Esophagus muscularis mucosa (tissue), 4 donors: ENCODE data around the gene CORO6.

Experiments
- EP300 ChIP-seq: sonication (generic); formaldehyde crosslinking; IDR thresholded peaks from one replicate; pipeline ENCODE4 v1.6.1; 2017; ENCODE audit warnings: antibody characterized with exemption
- POLR2AphosphoS5 ChIP-seq, 2 donors: sonication (generic); formaldehyde crosslinking; IDR thresholded peaks; one replicate each; pipeline ENCODE4 v1.6.1; 2017; ENCODE audit warnings: antibody characterized with exemption in 2 of 2
- TF ChIP-seq, protein P1 (sequence below), 3 experiments: fragments of 200-600 bp in 2 of 3; fragments of 450-650 bp in 1 of 3; sonication (generic) in 2 of 3; IDR thresholded peaks; one replicate each; pipeline ENCODE4 v1.5.1; 2017 to 2019; ENCODE audit warnings: antibody characterized with exemption in 3 of 3, mild to moderate bottlenecking in 2 of 3, moderate library complexity in 1 of 3

DNA sequence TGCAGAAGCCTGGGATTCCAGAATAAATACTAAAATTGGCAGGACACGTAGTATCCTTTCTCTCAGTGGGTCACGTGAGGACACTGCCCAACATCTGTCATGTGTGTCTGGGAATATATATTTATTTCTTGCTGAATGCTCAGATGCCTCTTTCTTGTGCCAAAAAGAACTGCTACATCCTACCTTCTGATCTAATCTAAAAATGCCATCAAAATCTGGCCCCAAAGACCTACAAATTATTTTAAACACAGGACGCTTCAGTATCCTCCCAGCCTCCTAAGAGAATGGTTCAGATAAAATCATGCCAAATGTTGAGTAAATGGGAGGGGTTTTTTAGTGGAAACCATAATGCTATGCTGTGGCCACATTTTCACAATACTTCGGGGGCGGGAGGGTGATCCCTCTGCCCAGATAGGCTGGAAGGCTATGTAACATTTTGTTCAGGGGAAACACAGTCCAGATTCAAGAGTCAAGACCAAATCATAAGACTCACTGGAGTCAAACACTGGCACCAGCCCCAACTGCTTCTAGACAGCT is 22.9 kb upstream of the CORO6 start:
- TF ChIP-seq, protein P1, sequence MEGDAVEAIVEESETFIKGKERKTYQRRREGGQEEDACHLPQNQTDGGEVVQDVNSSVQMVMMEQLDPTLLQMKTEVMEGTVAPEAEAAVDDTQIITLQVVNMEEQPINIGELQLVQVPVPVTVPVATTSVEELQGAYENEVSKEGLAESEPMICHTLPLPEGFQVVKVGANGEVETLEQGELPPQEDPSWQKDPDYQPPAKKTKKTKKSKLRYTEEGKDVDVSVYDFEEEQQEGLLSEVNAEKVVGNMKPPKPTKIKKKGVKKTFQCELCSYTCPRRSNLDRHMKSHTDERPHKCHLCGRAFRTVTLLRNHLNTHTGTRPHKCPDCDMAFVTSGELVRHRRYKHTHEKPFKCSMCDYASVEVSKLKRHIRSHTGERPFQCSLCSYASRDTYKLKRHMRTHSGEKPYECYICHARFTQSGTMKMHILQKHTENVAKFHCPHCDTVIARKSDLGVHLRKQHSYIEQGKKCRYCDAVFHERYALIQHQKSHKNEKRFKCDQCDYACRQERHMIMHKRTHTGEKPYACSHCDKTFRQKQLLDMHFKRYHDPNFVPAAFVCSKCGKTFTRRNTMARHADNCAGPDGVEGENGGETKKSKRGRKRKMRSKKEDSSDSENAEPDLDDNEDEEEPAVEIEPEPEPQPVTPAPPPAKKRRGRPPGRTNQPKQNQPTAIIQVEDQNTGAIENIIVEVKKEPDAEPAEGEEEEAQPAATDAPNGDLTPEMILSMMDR (IDR thresholded peaks at IDR 0.05): peak in 1 of 3 experiments; percentile 1
- TF ChIP-seq EP300 (peak; percentile 55), POLR2AphosphoS5 (IDR thresholded peaks at IDR 0.05) (peak; percentile 52 to 77)
